GM12878 (cell line): ENCODE measurements around the gene MOK. TPM values are rescaled to one million over a fixed set of nuclear protein-coding genes. Genes with fewer than 3 reads are reported as not detected.

Experiments
- ASH2L ChIP-seq: fragments of 300-600, 200-600 bp; sonication (generic); IDR thresholded peaks from 2 replicates; pipeline ENCODE4 v1.6.1; 2017; ENCODE audit warnings: low read depth, mild to moderate bottlenecking, borderline replicate concordance
- ATF7 ChIP-seq: fragments of 450-650 bp; IDR thresholded peaks from 2 replicates; pipeline ENCODE4 v1.6.1; 2016; ENCODE audit warnings: low read depth, mild to moderate bottlenecking
- CBFB ChIP-seq: IDR thresholded peaks from 2 replicates; pipeline ENCODE4 v1.6.1; 2016; ENCODE audit warnings: antibody characterized with exemption, low read depth
- CBX5 ChIP-seq: sonication (generic); IDR thresholded peaks from 2 replicates; pipeline ENCODE4 v1.6.1; 2016; ENCODE audit warnings: low read depth, moderate library complexity, mild to moderate bottlenecking, inconsistent platforms
- CHD4 ChIP-seq: fragments of 200-600 bp; sonication (generic); IDR thresholded peaks from 2 replicates; pipeline ENCODE4 v1.6.1; 2016; ENCODE audit warnings: mild to moderate bottlenecking
- ELK1 ChIP-seq: IDR thresholded peaks from 2 replicates; pipeline ENCODE4 v1.6.1; 2012; ENCODE audit warnings: low read depth, low read length, improper control_type of control experiment
- GABPA ChIP-seq: IDR thresholded peaks from 2 replicates; pipeline ENCODE4 v1.6.1; 2014; ENCODE audit warnings: antibody characterized with exemption, low read depth, mild to moderate bottlenecking, inconsistent platforms
- GATAD2B ChIP-seq: fragments of 450-650 bp; conservative IDR thresholded peaks from 2 replicates; pipeline ENCODE4 v1.6.1; 2017; ENCODE audit warnings: low read depth, mild to moderate bottlenecking, moderate library complexity
- HDAC2 ChIP-seq: fragments of 200-600 bp; sonication (generic); IDR thresholded peaks from 2 replicates; pipeline ENCODE4 v1.6.1; 2017
- HDGF ChIP-seq: fragments of 450-650 bp; IDR thresholded peaks from 2 replicates; pipeline ENCODE4 v1.6.1; 2016; ENCODE audit warnings: antibody characterized with exemption
- JUND ChIP-seq: IDR thresholded peaks from 2 replicates; pipeline ENCODE4 v1.6.1; 2012; ENCODE audit warnings: low read depth, mild to moderate bottlenecking, low read length, improper control_type of control experiment, moderate library complexity
- MLLT1 ChIP-seq: fragments of 450-650 bp; IDR thresholded peaks from 2 replicates; pipeline ENCODE4 v1.6.1; 2016; ENCODE audit warnings: mild to moderate bottlenecking
- MTA2 ChIP-seq: fragments of 450-650 bp; IDR thresholded peaks from 2 replicates; pipeline ENCODE4 v1.6.1; 2016; ENCODE audit warnings: low read depth, mild to moderate bottlenecking, moderate library complexity
- MTA3 ChIP-seq: IDR thresholded peaks from 2 replicates; pipeline ENCODE4 v1.6.1; 2012; ENCODE audit warnings: low read length, inconsistent platforms, borderline replicate concordance
- MXI1 ChIP-seq: fragments of 150-350 bp; IDR thresholded peaks from 2 replicates; pipeline ENCODE4 v1.6.1; 2011; ENCODE audit warnings: low read depth, mild to moderate bottlenecking, inconsistent platforms, low read length, improper control_type of control experiment
- MYC ChIP-seq: IDR thresholded peaks from 2 replicates; pipeline ENCODE4 v1.6.1; 2011; ENCODE audit warnings: mild to moderate bottlenecking, low read length, moderate library complexity, inconsistent platforms; ENCODE audit not compliant: insufficient read depth, insufficient replicate concordance, insufficient read length, severe bottlenecking
- NR2F1 ChIP-seq: fragments of 450-650 bp; conservative IDR thresholded peaks from 2 replicates; pipeline ENCODE4 v1.6.1; 2017; ENCODE audit warnings: mild to moderate bottlenecking
- PAX8 ChIP-seq: fragments of 450-650 bp; IDR thresholded peaks from 2 replicates; pipeline ENCODE4 v1.6.1; 2017; ENCODE audit warnings: mild to moderate bottlenecking, moderate library complexity
- PML ChIP-seq: IDR thresholded peaks from 2 replicates; pipeline ENCODE4 v1.6.1; 2012; ENCODE audit warnings: low read length, inconsistent platforms
- POLR2AphosphoS5 ChIP-seq: IDR thresholded peaks from 2 replicates; pipeline ENCODE4 v1.6.1; 2011; ENCODE audit warnings: mild to moderate bottlenecking, low read length, inconsistent platforms
- RCOR1 ChIP-seq: conservative IDR thresholded peaks from 2 replicates; pipeline ENCODE4 v1.6.1; 2012; ENCODE audit warnings: low read depth, low read length, improper control_type of control experiment
- STAT1 ChIP-seq: fragments of 450-650 bp; conservative IDR thresholded peaks from 2 replicates; pipeline ENCODE4 v1.6.1; 2014; ENCODE audit warnings: antibody characterized with exemption, mild to moderate bottlenecking
- SUPT20H ChIP-seq: IDR thresholded peaks from 2 replicates; pipeline ENCODE4 v1.6.1; 2011; ENCODE audit warnings: low read depth, mild to moderate bottlenecking, low read length, moderate library complexity, borderline replicate concordance; ENCODE audit not compliant: control insufficient read depth
- TAF1 ChIP-seq: IDR thresholded peaks from 2 replicates; pipeline ENCODE4 v1.6.1; 2011; ENCODE audit warnings: mild to moderate bottlenecking, low read depth, low read length, borderline replicate concordance
- USF1 ChIP-seq: IDR thresholded peaks from 2 replicates; pipeline ENCODE4 v1.6.1; 2011; ENCODE audit warnings: borderline replicate concordance, low read depth, mild to moderate bottlenecking, moderate library complexity, mixed read lengths, low read length; ENCODE audit not compliant: insufficient read depth; ENCODE audit errors: extremely low read length
- ZNF24 ChIP-seq: fragments of 450-650 bp; IDR thresholded peaks from 2 replicates; pipeline ENCODE4 v1.6.1; 2017; ENCODE audit warnings: antibody characterized with exemption, mild to moderate bottlenecking
- ZZZ3 ChIP-seq: IDR thresholded peaks from 2 replicates; pipeline ENCODE4 v1.6.1; 2011; ENCODE audit warnings: low read depth; ENCODE audit not compliant: control insufficient read depth, insufficient read length
- polyA plus RNA-seq, 11 experiments: library from polyadenylated mRNA; depleted of rRNA in 4 of 11; unstranded in 6 of 11; stranded (reverse) in 5 of 11; fragments of >200 nt; fragmentation: Nextera tagmentation in 4 of 11; fragmentation: Illumina TruSeq in 1 of 11; extraction: Ambion mirVana in 4 of 11; extraction: Trizol in 1 of 11; gene quantifications; 1 replicate in 1 of 11; 2 replicates in 10 of 11; pipeline versions ENCODE4 v1.2.1 to v1.2.3, GENCODE V29; 2011 to 2016; ENCODE audit warnings: inconsistent platforms in 2 of 11, missing spikeins in 2 of 11, low read depth in 1 of 11
- total RNA-seq, 4 experiments: library from RNA; depleted of rRNA in 3 of 4; stranded (reverse); fragments of >200 nt in 3 of 4; fragmentation: Illumina TruSeq in 1 of 4; extraction: Trizol in 1 of 4; gene quantifications; 2 replicates each; pipeline versions ENCODE4 v1.2.1 to v1.2.3, GENCODE V29; 2013 to 2021
- TF ChIP-seq, protein P1 (sequence below): fragments of 450-650 bp; IDR thresholded peaks from 2 replicates; pipeline ENCODE4 v1.6.1; 2017; ENCODE audit warnings: mild to moderate bottlenecking

MOK gene
- total and polyA plus RNA-seq, 10 of the 15 experiments (the other 5 are each of a cell fraction or from before 2014, with no cell fraction given), result 0.10 to 3.0 (median 1.4) TPM

DNA sequence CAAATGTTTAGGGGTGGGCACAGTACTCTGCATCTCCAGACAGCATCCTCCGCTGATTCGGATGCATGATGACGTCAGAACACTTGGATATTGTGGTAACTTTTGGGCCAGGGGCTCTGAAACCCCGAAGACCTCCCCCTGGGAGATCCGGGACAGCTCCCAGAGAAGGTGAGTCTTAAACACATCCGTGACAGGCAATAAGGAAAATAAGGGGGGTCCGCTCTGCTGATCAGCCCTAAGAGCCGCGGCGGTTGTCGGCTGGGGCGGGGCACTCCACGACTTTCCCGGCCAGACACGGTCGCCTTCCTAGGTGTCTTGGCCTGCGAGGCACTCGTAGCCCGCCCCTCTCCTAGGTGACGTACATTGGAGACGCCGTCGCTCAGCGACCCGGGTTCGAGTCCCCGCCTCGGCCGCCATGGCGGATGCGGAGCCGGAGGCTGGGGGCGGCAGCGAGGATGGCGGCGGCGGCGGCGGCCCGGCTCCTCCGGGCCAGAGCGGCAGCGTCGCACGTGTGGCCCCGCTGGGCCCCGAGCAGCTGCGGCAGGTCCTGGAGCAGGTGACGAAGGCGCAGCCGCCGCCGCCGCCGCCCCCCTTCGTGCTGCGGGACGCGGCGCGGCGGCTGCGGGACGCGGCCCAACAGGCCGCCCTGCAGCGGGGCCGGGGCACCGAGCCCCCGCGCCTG, 14.5 kb upstream of the MOK start, which contains the start of gene ZNF839 (continued):
- TF ChIP-seq MLLT1 (no peak), MTA2 (peak; percentile 40; the same call in 1 of the 2 replicates), HDAC2 (no peak), NR2F1 (peak; percentile 58), ZZZ3 (no peak), POLR2AphosphoS5 (no peak; the same call in 1 of the 2 replicates), HDGF (no peak), GATAD2B (peak; percentile 78), MYC (no peak), CBX5 (no peak), CBFB (no peak; the same call in 1 of the 2 replicates), ATF7 (peak; percentile 96), TAF1 (peak; percentile 44; the same call in 1 of the 2 replicates), SUPT20H (no peak), MXI1 (peak; percentile 88), GABPA (no peak), PAX8 (no peak), MTA3 (no peak), CHD4 (no peak), PML (no peak), ELK1 (0 out of 2 replicates have a peak, but pooled peaks have one; percentile 31), STAT1 (no peak), ASH2L (peak; percentile 82; the same call in 1 of the 2 replicates), USF1 (no peak), ZNF24 (peak; percentile 92), RCOR1 (no peak), JUND (no peak)
- TF ChIP-seq, protein P1, sequence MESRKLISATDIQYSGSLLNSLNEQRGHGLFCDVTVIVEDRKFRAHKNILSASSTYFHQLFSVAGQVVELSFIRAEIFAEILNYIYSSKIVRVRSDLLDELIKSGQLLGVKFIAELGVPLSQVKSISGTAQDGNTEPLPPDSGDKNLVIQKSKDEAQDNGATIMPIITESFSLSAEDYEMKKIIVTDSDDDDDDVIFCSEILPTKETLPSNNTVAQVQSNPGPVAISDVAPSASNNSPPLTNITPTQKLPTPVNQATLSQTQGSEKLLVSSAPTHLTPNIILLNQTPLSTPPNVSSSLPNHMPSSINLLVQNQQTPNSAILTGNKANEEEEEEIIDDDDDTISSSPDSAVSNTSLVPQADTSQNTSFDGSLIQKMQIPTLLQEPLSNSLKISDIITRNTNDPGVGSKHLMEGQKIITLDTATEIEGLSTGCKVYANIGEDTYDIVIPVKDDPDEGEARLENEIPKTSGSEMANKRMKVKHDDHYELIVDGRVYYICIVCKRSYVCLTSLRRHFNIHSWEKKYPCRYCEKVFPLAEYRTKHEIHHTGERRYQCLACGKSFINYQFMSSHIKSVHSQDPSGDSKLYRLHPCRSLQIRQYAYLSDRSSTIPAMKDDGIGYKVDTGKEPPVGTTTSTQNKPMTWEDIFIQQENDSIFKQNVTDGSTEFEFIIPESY, result no peak
